HG02588 (cell line): ENCODE measurements around the gene EN1.

Experiments used
- ATAC-seq: cut with Tn5 transposase; IDR thresholded peaks from one replicate; pipeline ENCODE4 v1.9.1; 2021; ENCODE audit warnings: mild to moderate bottlenecking, moderate library complexity; ENCODE audit not compliant: unreplicated experiment

The EN1 gene

GRCh38 chr2:118823633-118824032 lies 23.8 kb downstream of the EN1 start:
- ATAC-seq = no peak

GRCh38 chr2:118822572-118822971 lies 24.9 kb downstream of the EN1 start:
- no peak for ATAC-seq

GRCh38 chr2:118822015-118822414 lies 25.4 kb downstream of the EN1 start:
- ATAC-seq = no peak

GRCh38 chr2:118817469-118817868 lies 30.0 kb downstream of the EN1 start:
- no peak for ATAC-seq

- ATAC-seq = no peak
Measured at GRCh38 chr2:118816669-118817068, 30.8 kb downstream of the EN1 start.

- no peak for ATAC-seq
Measured at GRCh38 chr2:118815731-118816130, 31.7 kb downstream of the EN1 start.

- ATAC-seq = no peak
Measured at GRCh38 chr2:118815314-118815713, 32.1 kb downstream of the EN1 start.

- ATAC-seq = no peak
Measured at GRCh38 chr2:118814368-118814767, 33.1 kb downstream of the EN1 start.

- no peak for ATAC-seq
Measured at GRCh38 chr2:118813601-118814339, 33.7 kb downstream of the EN1 start.

GRCh38 chr2:118813111-118813510 lies 34.3 kb downstream of the EN1 start:
- ATAC-seq = no peak

GRCh38 chr2:118812552-118812951 lies 34.9 kb downstream of the EN1 start:
- no peak for ATAC-seq

GRCh38 chr2:118811514-118812115 lies 35.8 kb downstream of the EN1 start:
- no peak for ATAC-seq

- no peak for ATAC-seq
Measured at GRCh38 chr2:118810766-118811165, 36.7 kb downstream of the EN1 start.

GRCh38 chr2:118808429-118808809 lies 39.0 kb downstream of the EN1 start:
- no peak for ATAC-seq

- no peak for ATAC-seq
Measured at GRCh38 chr2:118807668-118808428, 39.6 kb downstream of the EN1 start.

GRCh38 chr2:118806797-118807667 lies 40.4 kb downstream of the EN1 start:
- ATAC-seq = no peak

- no peak for ATAC-seq
Measured at GRCh38 chr2:118805064-118805690, 42.3 kb downstream of the EN1 start.

GRCh38 chr2:118803012-118803411 lies 44.4 kb downstream of the EN1 start:
- no peak for ATAC-seq

- no peak for ATAC-seq
Measured at GRCh38 chr2:118801151-118801550, 46.3 kb downstream of the EN1 start.

- no peak for ATAC-seq
Measured at GRCh38 chr2:118800736-118801135, 46.7 kb downstream of the EN1 start.

GRCh38 chr2:118794546-118794945 lies 52.9 kb downstream of the EN1 start:
- ATAC-seq = no peak
